Central memory CD8-positive, alpha-beta T cell (primary cell): ENCODE measurements around the gene CYP46A1.
"Not testable (repeated sequence)": the region's sequence is repeated elsewhere in the genome, so short reads cannot be mapped to it uniquely, and the experiment has no call there.

Experiments used
- ATAC-seq: fragments of 150-1000 bp; cut with Tn5 transposase; replicated peaks from 2 replicates; pipeline ENCODE4 v1.10.0; 2022; ENCODE audit warnings: mild to moderate bottlenecking, moderate FRiP score, moderate number of reproducible peaks; ENCODE audit not compliant: poor library complexity, severe bottlenecking; ENCODE audit errors: extremely low read depth
- DNase-seq, 2 donors: peaks; one replicate each; pipeline ENCODE4 v3.0.0; 2021; ENCODE audit warnings: low spot score in 2 of 2
- H3K27ac Mint-ChIP-seq: one replicate; pipeline ENCODE4 v1.8.0; 2022; ENCODE audit warnings: low read depth, mild to moderate bottlenecking, moderate library complexity, mixed read lengths
- H3K27me3 Mint-ChIP-seq: one replicate; pipeline ENCODE4 v1.8.0; 2022; ENCODE audit warnings: mixed read lengths
- H3K36me3 Mint-ChIP-seq: one replicate; pipeline ENCODE4 v1.8.0; 2022; ENCODE audit warnings: mild to moderate bottlenecking, moderate library complexity, mixed read lengths; ENCODE audit not compliant: insufficient read depth
- H3K4me1 Mint-ChIP-seq: one replicate; pipeline ENCODE4 v1.8.0; 2022; ENCODE audit warnings: mixed read lengths
- H3K4me3 Mint-ChIP-seq: one replicate; pipeline ENCODE4 v1.8.0; 2022; ENCODE audit warnings: mild to moderate bottlenecking, moderate library complexity, mixed read lengths
- H3K9me3 Mint-ChIP-seq: one replicate; pipeline ENCODE4 v1.8.0; 2022; ENCODE audit warnings: mixed read lengths

CYP46A1 gene

GRCh38 chr14:99660794-99661193, 23.3 kb upstream of the CYP46A1 start:
- no peak for DNase-seq
- ATAC-seq, result no peak
- peaks cover 59% of the 10 kb centered on the region for H3K27me3 Mint-ChIP-seq
- H3K4me1 Mint-ChIP-seq, result no peaks in the 10 kb centered on the region
- H3K27ac Mint-ChIP-seq, result no peak overlapping the region
- H3K9me3 Mint-ChIP-seq, result no peaks in the 10 kb centered on the region
- no peak overlapping the region for H3K4me3 Mint-ChIP-seq
- no peaks in the 10 kb centered on the region for H3K36me3 Mint-ChIP-seq

GRCh38 chr14:99661206-99661605, 22.9 kb upstream of the CYP46A1 start:
- H3K4me1 Mint-ChIP-seq, DNase-seq, H3K27ac Mint-ChIP-seq, ATAC-seq, H3K36me3 Mint-ChIP-seq, H3K4me3 Mint-ChIP-seq, H3K9me3 Mint-ChIP-seq: not testable (repeated sequence)
- peaks cover 55% of the 10 kb centered on the region for H3K27me3 Mint-ChIP-seq

GRCh38 chr14:99662846-99663245, 21.3 kb upstream of the CYP46A1 start:
- Mint-ChIP-seq H3K9me3 (no peaks in the 10 kb centered on the region), H3K36me3 (no peaks in the 10 kb centered on the region), H3K27ac (no peak overlapping the region), H3K4me3 (no peak overlapping the region), H3K4me1 (no peaks in the 10 kb centered on the region), H3K27me3 (peaks cover 49% of the 10 kb centered on the region)
- no peak for ATAC-seq
- DNase-seq, result no peak

GRCh38 chr14:99663386-99664057, 20.6 kb upstream of the CYP46A1 start:
- Mint-ChIP-seq H3K27me3 (peaks cover 45% of the 10 kb centered on the region), H3K36me3 (no peaks in the 10 kb centered on the region), H3K27ac (no peak overlapping the region), H3K4me1 (no peaks in the 10 kb centered on the region), H3K4me3 (no peak overlapping the region), H3K9me3 (no peaks in the 10 kb centered on the region)
- ATAC-seq (no peak), DNase-seq (no peak)

- Mint-ChIP-seq H3K36me3 (no peaks in the 10 kb centered on the region), H3K27ac (no peak overlapping the region), H3K27me3 (peaks cover 48% of the 10 kb centered on the region), H3K9me3 (no peaks in the 10 kb centered on the region), H3K4me1 (no peaks in the 10 kb centered on the region), H3K4me3 (no peak overlapping the region)
- ATAC-seq (no peak), DNase-seq (no peak)
Measured at GRCh38 chr14:99664058-99664936, 19.8 kb upstream of the CYP46A1 start.

GRCh38 chr14:99664937-99665273, 19.2 kb upstream of the CYP46A1 start:
- Mint-ChIP-seq H3K4me1 (no peaks in the 10 kb centered on the region), H3K27me3 (peaks cover 48% of the 10 kb centered on the region), H3K4me3 (no peak overlapping the region), H3K27ac (no peak overlapping the region), H3K9me3 (no peaks in the 10 kb centered on the region), H3K36me3 (no peaks in the 10 kb centered on the region)
- DNase-seq (no peak), ATAC-seq (no peak)

GRCh38 chr14:99666533-99666932, 17.6 kb upstream of the CYP46A1 start:
- no peaks in the 10 kb centered on the region for H3K9me3 Mint-ChIP-seq
- H3K36me3 Mint-ChIP-seq, result no peaks in the 10 kb centered on the region
- H3K27ac Mint-ChIP-seq, result no peak overlapping the region
- H3K4me3 Mint-ChIP-seq, result no peak overlapping the region
- H3K27me3 Mint-ChIP-seq, result peaks cover 31% of the 10 kb centered on the region
- ATAC-seq, result no peak
- no peak for DNase-seq
- peaks cover under 1% of the 10 kb centered on the region for H3K4me1 Mint-ChIP-seq

GRCh38 chr14:99667045-99667444, 17.1 kb upstream of the CYP46A1 start:
- Mint-ChIP-seq H3K4me3 (no peak overlapping the region), H3K9me3 (no peaks in the 10 kb centered on the region), H3K36me3 (no peaks in the 10 kb centered on the region), H3K27me3 (peaks cover 30% of the 10 kb centered on the region), H3K27ac (no peak overlapping the region), H3K4me1 (peaks cover 5% of the 10 kb centered on the region)
- DNase-seq, result no peak
- no peak for ATAC-seq

GRCh38 chr14:99667821-99668220, 16.3 kb upstream of the CYP46A1 start:
- no peaks in the 10 kb centered on the region for H3K9me3 Mint-ChIP-seq
- no peak overlapping the region for H3K27ac Mint-ChIP-seq
- no peaks in the 10 kb centered on the region for H3K36me3 Mint-ChIP-seq
- H3K4me1 Mint-ChIP-seq, result peaks cover 13% of the 10 kb centered on the region
- no peak for ATAC-seq
- no peak for DNase-seq
- no peak overlapping the region for H3K4me3 Mint-ChIP-seq
- H3K27me3 Mint-ChIP-seq, result peaks cover 22% of the 10 kb centered on the region

- DNase-seq (no peak), ATAC-seq (no peak)
- Mint-ChIP-seq H3K4me3 (no peak overlapping the region), H3K36me3 (peaks cover 3% of the 10 kb centered on the region), H3K27me3 (peaks cover 14% of the 10 kb centered on the region), H3K4me1 (peaks cover 18% of the 10 kb centered on the region), H3K27ac (no peak overlapping the region), H3K9me3 (no peaks in the 10 kb centered on the region)
Measured at GRCh38 chr14:99668307-99669295, 15.5 kb upstream of the CYP46A1 start.

- ATAC-seq (no peak), DNase-seq (no peak)
- Mint-ChIP-seq H3K9me3 (no peaks in the 10 kb centered on the region), H3K4me1 (peaks cover 18% of the 10 kb centered on the region), H3K36me3 (peaks cover 4% of the 10 kb centered on the region), H3K27me3 (peaks cover 12% of the 10 kb centered on the region), H3K27ac (no peak overlapping the region), H3K4me3 (no peak overlapping the region)
Measured at GRCh38 chr14:99670361-99671234, 13.5 kb upstream of the CYP46A1 start.
